Measurements from ENCODE around the gene CEP131.

The CEP131 gene

GRCh38 chr17:81251709-81252301 lies 29.0 kb upstream of the CEP131 start:
- no peak for DNase-seq

GRCh38 chr17:81251094-81251708 lies 28.4 kb upstream of the CEP131 start:
- DNase-seq: no peak

GRCh38 chr17:81250286-81251093 lies 27.7 kb upstream of the CEP131 start:
- DNase-seq: no peak

- DNase-seq: no peak
Observed at GRCh38 chr17:81249223-81250040, 26.7 kb upstream of the CEP131 start.

GRCh38 chr17:81248649-81249048 lies 25.9 kb upstream of the CEP131 start:
- DNase-seq: no peak

- DNase-seq: no peak
Observed at GRCh38 chr17:81247339-81247990, 24.7 kb upstream of the CEP131 start.

- DNase-seq: no peak
Observed at GRCh38 chr17:81246679-81247338, 24.0 kb upstream of the CEP131 start.

- no peak for DNase-seq
Observed at GRCh38 chr17:81246343-81246670, 23.5 kb upstream of the CEP131 start.

- no peak for DNase-seq
Observed at GRCh38 chr17:81245665-81246342, 23.0 kb upstream of the CEP131 start.

GRCh38 chr17:81245024-81245664 lies 22.4 kb upstream of the CEP131 start:
- DNase-seq: no peak

- no peak for DNase-seq
Observed at GRCh38 chr17:81244358-81245023, 21.7 kb upstream of the CEP131 start.

- DNase-seq: no peak
Observed at GRCh38 chr17:81243333-81243664, 20.5 kb upstream of the CEP131 start.

GRCh38 chr17:81242421-81243332 lies 19.9 kb upstream of the CEP131 start:
- peak in 1 of 51 donors; percentile 9 for DNase-seq

GRCh38 chr17:81241648-81242420 lies 19.1 kb upstream of the CEP131 start:
- DNase-seq: peak in 30 of 51 donors; percentile 4 to 72 (median 26)

GRCh38 chr17:81241203-81241602 lies 18.4 kb upstream of the CEP131 start:
- DNase-seq: no peak

GRCh38 chr17:81240761-81241160 lies 18.0 kb upstream of the CEP131 start:
- DNase-seq: no peak
